ENCODE data around the gene ARGLU1. TPM values are rescaled to one million over a fixed set of nuclear protein-coding genes. Genes with fewer than 3 reads are reported as not detected.

ARGLU1 gene
- total RNA-seq, 1 experiment from 2014 or later, result 96.9 TPM

DNA sequence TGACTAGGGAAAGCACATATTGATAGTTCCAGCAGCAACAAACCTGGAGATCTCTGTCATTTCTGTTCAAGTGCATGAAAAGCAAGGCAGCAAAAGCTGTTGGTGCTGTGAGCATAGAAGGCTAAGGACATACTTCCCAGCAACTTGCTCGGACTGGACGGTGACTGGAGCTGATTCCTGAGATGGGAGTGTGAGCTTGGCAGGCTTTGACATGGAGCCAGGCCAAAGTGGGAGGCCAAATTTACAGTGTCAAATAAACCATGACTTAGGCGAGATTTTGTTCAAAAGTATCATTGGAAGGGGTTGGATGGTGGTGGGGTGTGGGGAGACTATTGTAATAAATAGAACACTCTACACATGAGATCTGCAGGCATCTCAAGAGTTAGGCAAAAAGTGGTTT is 5.9 kb upstream of the ARGLU1 start:
- H3K4ac ChIP-seq (ENCODE audit: low read depth, low read length), result no peak overlapping the region
- no peak overlapping the region for H2AFZ ChIP-seq (ENCODE audit: low read length)
- H2BK15ac ChIP-seq (ENCODE audit: low read depth, low read length), result no peak overlapping the region
- H3K14ac ChIP-seq (ENCODE audit: insufficient read depth, low read length), result no peak overlapping the region
- H3K27me3 ChIP-seq (ENCODE audit: insufficient read depth, low read length), result no peaks in the 10 kb centered on the region
- H3K56ac ChIP-seq (ENCODE audit: insufficient read length, low read depth, low read length), result no peak overlapping the region
- DNase-seq, result no peak
- H2BK120ac ChIP-seq (ENCODE audit: low read depth, low read length, poor library complexity, severe bottlenecking), result no peak overlapping the region
- Mint-ChIP-seq H3K4me1 (peaks cover 12 to 17% of the 10 kb centered on the region in 2 experiments), H3K27ac (0 out of 7 replicates have a peak overlapping the region, but pooled peaks of 2 of the 3 experiments have one; percentile 6 to 17), H3K4me3 (no peak overlapping the region), H3K36me3 (ENCODE audit: insufficient read depth in 1 of 3, low read depth in 3 of 3) (peaks cover 2 to 7% (median 5%) of the 10 kb centered on the region in 3 experiments; a peak in 3 of 7 replicates), H3K27me3 (ENCODE audit: low read depth) (no peaks in the 10 kb centered on the region), H3K9me3 (peaks cover 0 to 3% of the 10 kb centered on the region in 2 experiments; a peak in 1 of 5 replicates)
- H3K23ac ChIP-seq (ENCODE audit: insufficient read length, low read depth, low read length), result no peak overlapping the region
- H2BK5ac ChIP-seq (ENCODE audit: insufficient read length, low read length), result no peak overlapping the region
- no peak overlapping the region for H2BK20ac ChIP-seq (ENCODE audit: low read depth, low read length, poor library complexity, severe bottlenecking)
- H3K79me1 ChIP-seq (ENCODE audit: insufficient read depth, low read depth, low read length, poor library complexity, severe bottlenecking), result no peaks in the 10 kb centered on the region
- H3K27ac ChIP-seq (ENCODE audit: insufficient read length, low read depth, low read length), result no peak overlapping the region
- H2AK5ac ChIP-seq (ENCODE audit: insufficient read length, low read length), result no peak overlapping the region
- H3K79me2 ChIP-seq (ENCODE audit: insufficient read depth, low read length), result no peaks in the 10 kb centered on the region
- H3K4me2 ChIP-seq (ENCODE audit: insufficient read depth, insufficient read length, low read length), result no peak overlapping the region
- H4K5ac ChIP-seq (ENCODE audit: insufficient read length, low read depth, low read length), result no peak overlapping the region
- no peak overlapping the region for H3T11ph ChIP-seq (ENCODE audit: low read length)
- H3K9me3 ChIP-seq (ENCODE audit: control insufficient read depth, low read depth, low read length), result no peaks in the 10 kb centered on the region
- no CpG with 5 or more reads among the region's 3 CpGs for WGBS (ENCODE audit: extremely low coverage, insufficient read length, low lambda C conversion rate)
- no peak overlapping the region for H4K91ac ChIP-seq (ENCODE audit: insufficient read length, low read depth, low read length)
- H3K18ac ChIP-seq (ENCODE audit: insufficient read length, low read depth, low read length), result no peak overlapping the region
- H2BK12ac ChIP-seq (ENCODE audit: insufficient read length, low read depth, low read length), result no peak overlapping the region
- no peaks in the 10 kb centered on the region for H3K23me2 ChIP-seq (ENCODE audit: insufficient read length, low read depth, low read length, poor library complexity, severe bottlenecking)
- TF ChIP-seq, protein P1, sequence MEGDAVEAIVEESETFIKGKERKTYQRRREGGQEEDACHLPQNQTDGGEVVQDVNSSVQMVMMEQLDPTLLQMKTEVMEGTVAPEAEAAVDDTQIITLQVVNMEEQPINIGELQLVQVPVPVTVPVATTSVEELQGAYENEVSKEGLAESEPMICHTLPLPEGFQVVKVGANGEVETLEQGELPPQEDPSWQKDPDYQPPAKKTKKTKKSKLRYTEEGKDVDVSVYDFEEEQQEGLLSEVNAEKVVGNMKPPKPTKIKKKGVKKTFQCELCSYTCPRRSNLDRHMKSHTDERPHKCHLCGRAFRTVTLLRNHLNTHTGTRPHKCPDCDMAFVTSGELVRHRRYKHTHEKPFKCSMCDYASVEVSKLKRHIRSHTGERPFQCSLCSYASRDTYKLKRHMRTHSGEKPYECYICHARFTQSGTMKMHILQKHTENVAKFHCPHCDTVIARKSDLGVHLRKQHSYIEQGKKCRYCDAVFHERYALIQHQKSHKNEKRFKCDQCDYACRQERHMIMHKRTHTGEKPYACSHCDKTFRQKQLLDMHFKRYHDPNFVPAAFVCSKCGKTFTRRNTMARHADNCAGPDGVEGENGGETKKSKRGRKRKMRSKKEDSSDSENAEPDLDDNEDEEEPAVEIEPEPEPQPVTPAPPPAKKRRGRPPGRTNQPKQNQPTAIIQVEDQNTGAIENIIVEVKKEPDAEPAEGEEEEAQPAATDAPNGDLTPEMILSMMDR (conservative IDR thresholded peaks at IDR 0.05), result no peak
- no peak overlapping the region for H3K9ac ChIP-seq (ENCODE audit: extremely low read depth, insufficient read length, low read length)
- H4K8ac ChIP-seq (replicated peaks; ENCODE audit: insufficient read length, low read depth, low read length), result no peak overlapping the region
- no peaks in the 10 kb centered on the region for H4K20me1 ChIP-seq (ENCODE audit: control insufficient read depth, insufficient read depth, insufficient read length)
- peaks cover 2% of the 10 kb centered on the region; the same call in 1 of the 2 replicates for H3K4me1 ChIP-seq (ENCODE audit: insufficient read depth, low read length)
